ENCODE data around the gene RYR3.
A peak's percentile ranks its signal among the peaks of the same experiment; 100 is the strongest.

Gene RYR3

DNA sequence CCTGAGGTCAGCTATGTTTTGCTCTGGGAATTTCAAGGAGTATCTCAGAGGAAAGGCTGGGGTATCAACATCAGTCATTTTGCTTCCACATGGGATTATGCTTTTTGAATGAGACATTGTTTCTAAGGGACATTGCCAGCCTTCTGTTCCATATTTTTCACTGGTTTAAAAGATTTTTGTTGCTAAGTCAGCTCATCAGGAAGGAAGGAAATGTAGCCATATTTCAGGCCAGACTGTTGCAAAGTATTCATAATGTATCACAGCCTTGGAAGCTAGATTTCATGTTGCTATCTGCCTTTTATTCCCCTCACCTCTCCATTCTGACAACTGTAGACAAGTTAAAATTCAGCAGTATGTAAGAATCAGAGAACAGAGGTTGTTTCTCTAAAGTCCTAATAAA, 596.6 kb downstream of the RYR3 start:
- no peak overlapping the region for H3K4me3 ChIP-seq (ENCODE audit: low read length)
- TF ChIP-seq, protein P1, sequence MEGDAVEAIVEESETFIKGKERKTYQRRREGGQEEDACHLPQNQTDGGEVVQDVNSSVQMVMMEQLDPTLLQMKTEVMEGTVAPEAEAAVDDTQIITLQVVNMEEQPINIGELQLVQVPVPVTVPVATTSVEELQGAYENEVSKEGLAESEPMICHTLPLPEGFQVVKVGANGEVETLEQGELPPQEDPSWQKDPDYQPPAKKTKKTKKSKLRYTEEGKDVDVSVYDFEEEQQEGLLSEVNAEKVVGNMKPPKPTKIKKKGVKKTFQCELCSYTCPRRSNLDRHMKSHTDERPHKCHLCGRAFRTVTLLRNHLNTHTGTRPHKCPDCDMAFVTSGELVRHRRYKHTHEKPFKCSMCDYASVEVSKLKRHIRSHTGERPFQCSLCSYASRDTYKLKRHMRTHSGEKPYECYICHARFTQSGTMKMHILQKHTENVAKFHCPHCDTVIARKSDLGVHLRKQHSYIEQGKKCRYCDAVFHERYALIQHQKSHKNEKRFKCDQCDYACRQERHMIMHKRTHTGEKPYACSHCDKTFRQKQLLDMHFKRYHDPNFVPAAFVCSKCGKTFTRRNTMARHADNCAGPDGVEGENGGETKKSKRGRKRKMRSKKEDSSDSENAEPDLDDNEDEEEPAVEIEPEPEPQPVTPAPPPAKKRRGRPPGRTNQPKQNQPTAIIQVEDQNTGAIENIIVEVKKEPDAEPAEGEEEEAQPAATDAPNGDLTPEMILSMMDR (conservative IDR thresholded peaks at IDR 0.05; ENCODE audit: low read length): no peak
- DNase-seq (ENCODE audit: low read depth): peak; percentile 1

DNA sequence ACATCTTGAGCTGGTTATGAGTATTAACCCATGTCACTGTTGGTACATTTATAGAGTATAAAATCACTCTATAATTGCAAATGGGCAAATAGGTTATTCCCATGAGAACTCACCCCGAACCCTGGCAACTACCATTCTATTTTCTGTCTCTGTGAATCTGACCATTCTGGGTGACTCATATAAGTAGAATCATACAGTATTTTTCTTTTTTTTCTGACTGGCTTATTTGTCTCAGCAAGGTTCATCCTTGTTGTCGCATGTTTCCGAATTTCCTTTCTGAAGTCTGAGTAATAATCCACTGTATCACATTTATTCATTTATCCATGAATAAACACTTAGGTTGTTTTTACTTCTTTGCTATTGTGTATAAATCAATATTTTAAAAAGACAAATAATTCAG, 597.6 kb downstream of the RYR3 start:
- TF ChIP-seq, protein P1 (conservative IDR thresholded peaks at IDR 0.05; ENCODE audit: low read length): no peak
- peak; percentile 11 for DNase-seq (ENCODE audit: low read depth)
- H3K4me3 ChIP-seq (ENCODE audit: low read length): no peak overlapping the region

DNA sequence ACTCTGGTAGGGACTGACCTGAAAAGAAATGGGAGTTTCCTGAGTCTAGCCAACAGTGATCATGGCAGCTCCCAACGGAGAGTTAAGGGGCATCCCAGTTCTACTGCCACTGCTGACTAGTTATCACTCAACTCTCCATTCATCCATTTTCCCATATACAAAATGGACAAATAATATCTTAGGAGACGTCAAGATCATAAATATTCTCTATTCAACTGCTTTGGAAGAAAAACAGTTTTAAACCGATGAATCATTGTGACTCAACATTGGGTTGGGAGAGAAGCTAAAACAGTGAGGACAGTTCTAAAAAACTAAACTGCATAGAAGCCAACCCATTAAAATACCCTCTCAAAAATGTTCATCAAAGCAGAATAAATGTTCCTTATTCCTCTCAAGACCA, 600.0 kb downstream of the RYR3 start:
- TF ChIP-seq, protein P1 (conservative IDR thresholded peaks at IDR 0.05; ENCODE audit: low read length): no peak
- DNase-seq (ENCODE audit: low read depth): peak; percentile 20
- H3K4me3 ChIP-seq (ENCODE audit: low read length): no peak overlapping the region

DNA sequence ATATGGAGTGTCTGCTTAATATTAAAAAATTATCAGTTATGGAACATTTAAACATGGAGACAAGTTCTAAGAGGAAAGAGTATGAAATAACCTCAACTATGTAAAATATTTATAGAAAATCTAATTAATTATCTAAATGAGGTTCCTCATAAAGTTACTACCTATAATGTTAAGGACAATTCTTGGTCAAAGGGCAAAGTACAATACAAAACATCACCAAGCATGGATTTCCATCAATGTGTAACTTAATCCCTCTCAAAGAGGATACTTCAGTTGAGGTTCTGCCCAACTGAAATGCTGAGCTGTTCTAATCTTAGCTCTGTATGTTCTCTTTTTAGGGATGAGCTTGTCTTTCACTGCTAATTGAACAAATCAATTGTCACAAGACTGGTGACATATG, 601.6 kb downstream of the RYR3 start:
- TF ChIP-seq, protein P1 (conservative IDR thresholded peaks at IDR 0.05; ENCODE audit: low read length): no peak
- no peak overlapping the region for H3K4me3 ChIP-seq (ENCODE audit: low read length)
- no peak for DNase-seq (ENCODE audit: low read depth)

DNA sequence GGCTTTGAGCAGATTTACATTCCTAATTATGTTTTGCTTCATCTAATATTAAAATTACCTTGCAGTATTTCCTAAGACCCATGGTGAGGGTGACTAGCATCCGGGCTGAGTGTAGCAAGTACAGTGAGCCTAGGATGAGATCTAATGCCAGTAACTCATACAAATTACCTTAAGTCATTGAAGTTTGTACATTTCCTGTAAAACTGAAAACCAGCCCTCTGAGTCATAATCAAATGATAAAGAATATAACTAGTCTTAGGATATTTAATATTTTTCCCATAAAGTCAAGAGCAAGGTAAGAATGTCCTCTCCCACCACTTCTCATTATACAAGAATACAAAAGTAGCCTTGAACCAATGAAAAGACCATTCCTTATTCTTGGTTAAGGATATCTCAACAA, 602.7 kb downstream of the RYR3 start:
- TF ChIP-seq, protein P1 (conservative IDR thresholded peaks at IDR 0.05; ENCODE audit: low read length): no peak
- no peak for DNase-seq (ENCODE audit: low read depth)
- H3K4me3 ChIP-seq (ENCODE audit: low read length): no peak overlapping the region

Measured in AG10803 (cell line).